ENCODE measurements around the gene ZNF740. TPM values are rescaled to one million over a fixed set of nuclear protein-coding genes. Genes with fewer than 3 reads are reported as not detected.
"Not testable (repeated sequence)": the region's sequence is repeated elsewhere in the genome, so short reads cannot be mapped to it uniquely, and the experiment has no call there.

The ZNF740 gene
- total and polyA plus RNA-seq, 10 of the 15 experiments (the other 5 are each of a cell fraction or from before 2014, with no cell fraction given) = 1.4 to 33.6 (median 11.3) TPM

GRCh38 chr12:53201639-53202038 is 21.1 kb downstream of the ZNF740 start (continued):
- TF ChIP-seq GABPA (IDR thresholded peaks at IDR 0.05; ENCODE audit: low read depth) = no peak

GRCh38 chr12:53202316-53202715 is 21.8 kb downstream of the ZNF740 start:
- DNase-seq (ENCODE audit: low read depth, low spot score); intact Hi-C loops (cut with micrococcal nuclease; ENCODE audit: unreplicated experiment); BruUV-seq (replicated peaks); H3K27me3 ChIP-seq (replicated peaks in 1 of 2; ENCODE audit: control insufficient read depth in 2 of 2, insufficient read depth in 2 of 2, low read length in 1 of 2); ATAC-seq; H3K9ac ChIP-seq (ENCODE audit: control insufficient read depth, insufficient read depth, low read length); H3K9me3 ChIP-seq (replicated peaks; ENCODE audit: control insufficient read depth, insufficient read depth, low read length); H2AFZ ChIP-seq (ENCODE audit: control insufficient read depth, low read depth, low read length); in situ Hi-C loops (cut with MboI); FAIRE-seq; H4K20me1 ChIP-seq (ENCODE audit: control insufficient read depth, insufficient read depth): not testable (repeated sequence)
- WGBS (ENCODE audit: insufficient coverage, insufficient replicate concordance, low lambda C conversion rate, missing lambda C conversion rate) = 14% methylated on average over 7 of the region's 7 CpGs
- Histone ChIP-seq H3K4me3 (peak overlapping the region; percentile 90), H3K4me2 (ENCODE audit: control insufficient read depth, insufficient read depth) (peak overlapping the region; percentile 84), H3K36me3 (ENCODE audit: control insufficient read depth in 2 of 2, insufficient read depth in 2 of 2, low read length in 1 of 2) (peaks cover 7 to 16% of the 10 kb centered on the region in 2 experiments), H3K79me2 (ENCODE audit: control insufficient read depth, insufficient read depth, low read length) (peaks cover 74% of the 10 kb centered on the region), H3K4me1 (ENCODE audit: control insufficient read depth, insufficient read depth, low read length) (peaks cover 47% of the 10 kb centered on the region), H3K27ac (ENCODE audit: control insufficient read depth, insufficient read depth) (peak overlapping the region; percentile 69)
- TF ChIP-seq NR2F1 (conservative IDR thresholded peaks at IDR 0.05) = 0 out of 2 replicates have a peak, but pooled peaks have one; percentile 30
- 0 out of 2 replicates have a peak, but pooled peaks have one; percentile 20 for TF ChIP-seq MTA3 (IDR thresholded peaks at IDR 0.05; ENCODE audit: borderline replicate concordance, low read length)
- TF ChIP-seq HDGF (IDR thresholded peaks at IDR 0.05) = peak; percentile 2; the same call in 1 of the 2 replicates
- TF ChIP-seq RUNX3 (IDR thresholded peaks at IDR 0.05; ENCODE audit: low read length) = peak; percentile 39; the same call in 1 of the 2 replicates
- TF ChIP-seq IKZF1 (conservative IDR thresholded peaks at IDR 0.05) = peak; percentile 46; the same call in 1 of the 2 replicates
- TF ChIP-seq NBN (IDR thresholded peaks at IDR 0.05) = peak; percentile 13; the same call in 1 of the 2 replicates
- peak; percentile 22; the same call in 1 of the 2 replicates for TF ChIP-seq DPF2 (IDR thresholded peaks at IDR 0.05)
- 0 out of 2 replicates have a peak, but pooled peaks have one; percentile 48 for TF ChIP-seq EED (IDR thresholded peaks at IDR 0.05; ENCODE audit: low read depth)
- SMC1A ChIA-PET (ENCODE audit: uncharacterized antibody, unreplicated experiment) = interaction anchor here (1.0 to 6.0 kb wide), 12 partner anchors 7 to 123 kb away, joined by 3 to 29 read pairs (median 4); partner anchors contain the start of genes CSAD, ESPL1 and ZNF740
- POLR2A ChIA-PET = interaction anchor here (0.6 to 5.1 kb wide), 9 partner anchors 7 to 117 kb away, joined by 3 to 47 read pairs (median 4); partner anchors contain the start of genes CSAD, ITGB7, PFDN5 and ZNF740
- CTCF ChIA-PET = interaction anchor here (1.0 to 7.7 kb wide), 12 partner anchors 8 to 137 kb away, joined by 3 to 78 read pairs (median 4); partner anchors contain the start of genes ESPL1, ITGB7 and PFDN5
- RAD21 ChIA-PET (ENCODE audit: unreplicated experiment) = interaction anchor here (0.8 to 4.8 kb wide), 9 partner anchors 9 to 66 kb away, joined by 3 to 23 read pairs (median 5); partner anchors contain the start of genes CSAD, ESPL1 and ZNF740

Data from GM12878 (cell line).